HepG2 (cell line): ENCODE data around the gene SNRPD2. TPM values are rescaled to one million over a fixed set of nuclear protein-coding genes. Genes with fewer than 3 reads are reported as not detected.
A peak's percentile ranks its signal among the peaks of the same experiment; 100 is the strongest.

ENCODE experiments used
- CEBPB ChIP-seq: IDR thresholded peaks from 2 replicates; pipeline ENCODE4 v1.6.1; 2011; ENCODE audit warnings: low read depth, low read length, improper control_type of control experiment, borderline replicate concordance
- CEBPG ChIP-seq: IDR thresholded peaks from 2 replicates; pipeline ENCODE4 v1.6.1; 2016
- DMTF1 ChIP-seq: sonication (generic); formaldehyde crosslinking; IDR thresholded peaks from 2 replicates; pipeline ENCODE4 v1.4.0; 2020; ENCODE audit warnings: mild to moderate bottlenecking, missing genetic modification reagents
- ERF ChIP-seq: IDR thresholded peaks from 2 replicates; pipeline ENCODE4 v1.6.1; 2018; ENCODE audit warnings: missing biosample characterization, missing genetic modification reagents
- FOXO4 ChIP-seq: sonication (generic); formaldehyde crosslinking; conservative IDR thresholded peaks from 2 replicates; pipeline ENCODE4 v1.8.1; 2023; ENCODE audit warnings: missing genetic modification reagents
- HMGXB3 ChIP-seq: sonication (generic); formaldehyde crosslinking; IDR thresholded peaks from 2 replicates; pipeline ENCODE4 v1.4.0; 2020; ENCODE audit warnings: missing genetic modification reagents, borderline replicate concordance
- IKZF4 ChIP-seq: sonication (generic); formaldehyde crosslinking; IDR thresholded peaks from 2 replicates; pipeline ENCODE4 v1.5.1; 2020; ENCODE audit warnings: borderline replicate concordance, mild to moderate bottlenecking, low read depth, missing genetic modification reagents; ENCODE audit errors: not compliant biosample characterization
- KLF15 ChIP-seq: sonication (generic); formaldehyde crosslinking; IDR thresholded peaks from 2 replicates; pipeline ENCODE4 v1.8.1; 2023; ENCODE audit warnings: borderline replicate concordance, mild to moderate bottlenecking, inconsistent platforms, missing genetic modification reagents, mixed read lengths
- SKI ChIP-seq: fragments of 450-650 bp; IDR thresholded peaks from one replicate; pipeline ENCODE4 v1.6.1; 2018; ENCODE audit warnings: mild to moderate bottlenecking; ENCODE audit not compliant: partially characterized antibody
- SMARCC2 ChIP-seq: fragments of 450-650 bp; IDR thresholded peaks from 2 replicates; pipeline ENCODE4 v1.6.1; 2017; ENCODE audit warnings: antibody characterized with exemption, mild to moderate bottlenecking
- polyA plus RNA-seq, 8 experiments: library from polyadenylated mRNA; depleted of rRNA in 3 of 8; stranded (reverse) in 7 of 8; unstranded in 1 of 8; fragments of >200 nt; fragmentation: Illumina TruSeq in 4 of 8; extraction: Trizol in 4 of 8; gene quantifications; 2 replicates each; pipeline versions ENCODE4 v1.2.1 to v1.2.3, GENCODE V29; 2011 to 2016; ENCODE audit warnings: low read depth in 4 of 8, missing spikeins in 1 of 8, mixed read lengths in 1 of 8; ENCODE audit not compliant: insufficient read depth in 1 of 8
- total RNA-seq, 5 experiments: library from RNA; depleted of rRNA; stranded (reverse); fragments of >200 nt; fragmentation: Illumina TruSeq; extraction: Trizol; gene quantifications; 2 replicates each; pipeline ENCODE4 v1.2.3, GENCODE V29; 2016; ENCODE audit warnings: low read depth in 1 of 5

The SNRPD2 gene
- total and polyA plus RNA-seq, 2 of the 13 experiments (the other 11 are each of a cell fraction or from before 2014, with no cell fraction given): 299 to 485 TPM

- TF ChIP-seq HMGXB3: peak; percentile 98
- peak; percentile 23; the same call in 1 of the 2 replicates for TF ChIP-seq CEBPG (CRISPR knock-in tag)
- no peak for TF ChIP-seq IKZF4 (CRISPR knock-in tag)
- no peak for TF ChIP-seq SMARCC2
- TF ChIP-seq FOXO4: 0 out of 2 replicates have a peak, but pooled peaks have one; percentile 56
- TF ChIP-seq SKI: no peak
- no peak for TF ChIP-seq KLF15 (CRISPR knock-in tag)
- TF ChIP-seq DMTF1: no peak
- TF ChIP-seq ERF: no peak
- TF ChIP-seq CEBPB: peak; percentile 55; the same call in 1 of the 2 replicates
Observed at GRCh38 chr19:45739498-45740439, 48.0 kb upstream of the SNRPD2 start (continued).
